Activated naive CD4-positive, alpha-beta T cell (primary cell): ENCODE measurements around the gene FAM50B.

Experiments used
- DNase-seq, 4 experiments: peaks; one replicate each; lab custom pipeline; 2025; lab: John Stamatoyannopoulos, UW

FAM50B gene

GRCh38 chr6:3819161-3820110 is 29.7 kb upstream of the FAM50B start:
- no peak for DNase-seq

GRCh38 chr6:3820563-3820962 is 28.6 kb upstream of the FAM50B start:
- no peak for DNase-seq

- no peak for DNase-seq
These were observed 26.3 kb upstream of the FAM50B start for GRCh38 chr6:3822747-3823445.

- DNase-seq: no peak
These were observed 25.5 kb upstream of the FAM50B start for GRCh38 chr6:3823671-3824070.

GRCh38 chr6:3825331-3825831 is 23.8 kb upstream of the FAM50B start:
- no peak for DNase-seq

GRCh38 chr6:3825851-3826581 is 23.2 kb upstream of the FAM50B start:
- no peak for DNase-seq

GRCh38 chr6:3829285-3829684 is 19.9 kb upstream of the FAM50B start:
- no peak for DNase-seq

- DNase-seq: no peak
These were observed 18.4 kb upstream of the FAM50B start for GRCh38 chr6:3830806-3831205.

- no peak for DNase-seq
These were observed 17.2 kb upstream of the FAM50B start for GRCh38 chr6:3831761-3832530.

GRCh38 chr6:3835055-3835731 is 14.0 kb upstream of the FAM50B start:
- no peak for DNase-seq

GRCh38 chr6:3835785-3836184 is 13.4 kb upstream of the FAM50B start:
- no peak for DNase-seq

GRCh38 chr6:3836566-3836965 is 12.6 kb upstream of the FAM50B start:
- no peak for DNase-seq

GRCh38 chr6:3837781-3838180 is 11.4 kb upstream of the FAM50B start:
- DNase-seq: no peak

GRCh38 chr6:3838992-3839867 is 9.9 kb upstream of the FAM50B start:
- no peak for DNase-seq

- DNase-seq: no peak
These were observed 8.1 kb upstream of the FAM50B start for GRCh38 chr6:3841066-3841454.

- DNase-seq: no peak
These were observed 7.2 kb upstream of the FAM50B start for GRCh38 chr6:3841711-3842565.

- DNase-seq: no peak
These were observed 5.6 kb upstream of the FAM50B start for GRCh38 chr6:3843379-3844096.

- no peak for DNase-seq
These were observed 5.1 kb upstream of the FAM50B start for GRCh38 chr6:3844097-3844463.
